Breast epithelium (tissue), 4 donors: ENCODE data around the gene SMAD6. TPM values are rescaled to one million over a fixed set of nuclear protein-coding genes. Genes with fewer than 3 reads are reported as not detected.

Source experiments
- DNase-seq, 2 donors: peaks; one replicate each; pipeline ENCODE4 v3.0.0-alpha.2; 2019; ENCODE audit warnings: low spot score in 2 of 2
- H3K27ac ChIP-seq, 2 donors: fragments of 200-600 bp; sonication (generic) in 1 of 2; one replicate each; pipeline ENCODE4 v1.5.1; 2016 to 2019; ENCODE audit warnings: mild to moderate bottlenecking in 1 of 2
- H3K27me3 ChIP-seq, 2 donors: fragments of 200-600 bp; sonication (generic) in 1 of 2; one replicate each; pipeline versions ENCODE4 v1.5.1 to v1.6.0; 2017 to 2019; ENCODE audit warnings: control low read depth in 1 of 2, mild to moderate bottlenecking in 1 of 2
- H3K36me3 ChIP-seq: fragments of 200-600 bp; one replicate; pipeline ENCODE4 v1.5.1; 2019
- H3K4me1 ChIP-seq, 2 donors: fragments of 200-600 bp; sonication (generic); one replicate each; pipeline ENCODE4 v1.5.1; 2016 to 2019; ENCODE audit warnings: control low read depth in 1 of 2
- H3K4me3 ChIP-seq, 3 donors: fragments of 200-600 bp; sonication (generic); 1 replicate in 2 of 3; 2 replicates in 1 of 3; pipeline ENCODE4 v1.5.1; 2016 to 2019; ENCODE audit warnings: mild to moderate bottlenecking in 3 of 3, moderate library complexity in 2 of 3
- H3K9me3 ChIP-seq, 2 donors: fragments of 200-600 bp; sonication (generic) in 1 of 2; one replicate each; pipeline ENCODE4 v1.5.1; 2016 to 2019; ENCODE audit warnings: control low read depth in 1 of 2
- POLR2A ChIP-seq: fragments of 450-650 bp; IDR thresholded peaks from one replicate; pipeline ENCODE4 v1.6.1; 2016; ENCODE audit warnings: antibody characterized with exemption, mild to moderate bottlenecking, moderate library complexity
- POLR2AphosphoS5 ChIP-seq, 3 donors: sonication (generic); formaldehyde crosslinking; IDR thresholded peaks; one replicate each; pipeline ENCODE4 v1.6.1; 2017; ENCODE audit warnings: antibody characterized with exemption in 3 of 3
- intact Hi-C: fragments of 100-400 bp; cut with DNase I; formaldehyde crosslinking; loops from one replicate; pipeline ENCODE4 v1.15.1; 2023; ENCODE audit warnings: low total_unique reads
- total RNA-seq, 3 donors: library from RNA; depleted of rRNA; stranded (reverse); fragments of >200 nt; gene quantifications; one replicate each; pipeline ENCODE4 v1.1.0, GENCODE V29; 2016
- TF ChIP-seq, protein P1 (sequence below), 3 donors: fragments of 450-650 bp; IDR thresholded peaks; one replicate each; pipeline ENCODE4 v1.5.1; 2016 to 2017; ENCODE audit warnings: antibody characterized with exemption in 3 of 3, mild to moderate bottlenecking in 3 of 3, moderate library complexity in 3 of 3

SMAD6 gene
- total RNA-seq, 3 donors from 2014 or later, result 7.6 to 22.6 (median 13.4) TPM

DNA sequence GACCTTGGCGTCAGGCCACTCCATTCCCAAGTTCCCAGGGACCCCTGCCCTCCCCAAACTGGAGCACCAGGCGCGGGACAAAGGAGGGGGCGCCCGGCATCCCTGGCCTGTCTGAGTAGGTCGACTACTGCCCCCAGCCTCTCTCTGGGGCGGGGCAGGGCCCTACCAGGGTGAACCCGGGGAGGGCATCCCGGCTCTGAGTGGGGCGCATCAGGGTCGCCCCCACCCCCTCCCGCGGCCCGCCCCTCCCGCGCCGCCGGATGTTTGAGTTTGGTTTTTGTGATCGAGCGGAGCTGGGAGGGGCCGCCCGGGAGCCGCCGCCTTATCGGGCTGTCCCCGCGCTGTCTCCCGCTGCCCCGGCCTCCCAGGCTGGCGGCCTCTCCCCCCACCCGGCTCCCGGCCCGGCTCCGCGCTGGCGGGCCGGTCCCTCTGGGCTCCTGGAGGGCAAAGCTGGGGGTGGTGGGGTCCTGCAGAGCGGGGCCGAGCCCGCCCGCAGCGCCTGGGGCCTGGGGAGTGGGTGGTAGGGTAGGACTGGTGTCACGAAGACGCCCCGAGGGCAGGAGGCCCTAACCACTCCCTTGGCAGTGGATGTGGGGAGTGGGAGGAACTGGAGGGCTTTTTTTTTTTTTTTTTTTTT, 47.2 kb upstream of the SMAD6 start:
- H3K36me3 ChIP-seq, result no peaks in the 10 kb centered on the region
- H3K27ac ChIP-seq, result peak overlapping the region; percentile 52 to 54
- no peaks in the 10 kb centered on the region for H3K9me3 ChIP-seq
- no peak for TF ChIP-seq POLR2AphosphoS5 (IDR thresholded peaks at IDR 0.05)
- TF ChIP-seq POLR2A, result no peak
- TF ChIP-seq, protein P1, sequence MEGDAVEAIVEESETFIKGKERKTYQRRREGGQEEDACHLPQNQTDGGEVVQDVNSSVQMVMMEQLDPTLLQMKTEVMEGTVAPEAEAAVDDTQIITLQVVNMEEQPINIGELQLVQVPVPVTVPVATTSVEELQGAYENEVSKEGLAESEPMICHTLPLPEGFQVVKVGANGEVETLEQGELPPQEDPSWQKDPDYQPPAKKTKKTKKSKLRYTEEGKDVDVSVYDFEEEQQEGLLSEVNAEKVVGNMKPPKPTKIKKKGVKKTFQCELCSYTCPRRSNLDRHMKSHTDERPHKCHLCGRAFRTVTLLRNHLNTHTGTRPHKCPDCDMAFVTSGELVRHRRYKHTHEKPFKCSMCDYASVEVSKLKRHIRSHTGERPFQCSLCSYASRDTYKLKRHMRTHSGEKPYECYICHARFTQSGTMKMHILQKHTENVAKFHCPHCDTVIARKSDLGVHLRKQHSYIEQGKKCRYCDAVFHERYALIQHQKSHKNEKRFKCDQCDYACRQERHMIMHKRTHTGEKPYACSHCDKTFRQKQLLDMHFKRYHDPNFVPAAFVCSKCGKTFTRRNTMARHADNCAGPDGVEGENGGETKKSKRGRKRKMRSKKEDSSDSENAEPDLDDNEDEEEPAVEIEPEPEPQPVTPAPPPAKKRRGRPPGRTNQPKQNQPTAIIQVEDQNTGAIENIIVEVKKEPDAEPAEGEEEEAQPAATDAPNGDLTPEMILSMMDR (IDR thresholded peaks at IDR 0.05), result no peak
- H3K4me3 ChIP-seq, result peak overlapping the region; percentile 32 to 64 (median 42)
- H3K27me3 ChIP-seq, result no peaks in the 10 kb centered on the region
- no peak for DNase-seq
- no peaks in the 10 kb centered on the region for H3K4me1 ChIP-seq
- intact Hi-C loops, result no loop called here

- intact Hi-C loops, result no loop called here
- Histone ChIP-seq H3K27me3 (no peaks in the 10 kb centered on the region), H3K27ac (no peak overlapping the region), H3K9me3 (no peaks in the 10 kb centered on the region), H3K36me3 (no peaks in the 10 kb centered on the region), H3K4me1 (no peaks in the 10 kb centered on the region), H3K4me3 (no peak overlapping the region)
- DNase-seq, result no peak
- TF ChIP-seq POLR2A (no peak), POLR2AphosphoS5 (IDR thresholded peaks at IDR 0.05) (no peak)
- TF ChIP-seq, protein P1 (IDR thresholded peaks at IDR 0.05), result no peak
Observed at GRCh38 chr15:66655511-66655910, 46.5 kb upstream of the SMAD6 start.

DNA sequence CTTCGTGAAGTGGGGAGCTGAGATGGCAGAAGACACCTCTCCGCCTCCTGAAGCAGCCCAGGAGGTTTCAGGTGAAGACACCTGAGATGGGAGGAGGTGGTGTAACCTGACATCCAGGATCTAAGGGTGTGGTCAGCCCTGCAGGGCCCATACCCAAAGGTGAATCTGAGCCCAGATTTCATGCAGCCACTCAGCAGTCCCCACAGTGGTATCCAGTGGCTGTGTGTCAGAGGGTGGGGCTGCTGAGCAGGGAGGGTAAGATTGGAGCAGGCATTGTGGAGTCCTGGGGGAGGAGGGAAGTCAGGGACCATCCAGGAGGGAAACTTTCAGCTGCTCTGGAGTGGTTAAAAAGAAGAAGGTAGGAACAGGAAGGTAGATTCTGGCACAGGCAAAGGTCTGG, 46.0 kb upstream of the SMAD6 start:
- Histone ChIP-seq H3K36me3 (no peaks in the 10 kb centered on the region), H3K9me3 (no peaks in the 10 kb centered on the region), H3K4me3 (no peak overlapping the region), H3K27ac (no peak overlapping the region), H3K4me1 (no peaks in the 10 kb centered on the region), H3K27me3 (no peaks in the 10 kb centered on the region)
- no peak for DNase-seq
- intact Hi-C loops, result no loop called here
- no peak for TF ChIP-seq POLR2AphosphoS5 (IDR thresholded peaks at IDR 0.05)
- TF ChIP-seq, protein P1 (IDR thresholded peaks at IDR 0.05), result no peak
- no peak for TF ChIP-seq POLR2A

GRCh38 chr15:66657185-66658020, 44.6 kb upstream of the SMAD6 start:
- TF ChIP-seq POLR2A (no peak), POLR2AphosphoS5 (IDR thresholded peaks at IDR 0.05) (no peak)
- TF ChIP-seq, protein P1 (IDR thresholded peaks at IDR 0.05), result no peak
- no peak overlapping the region for H3K27ac ChIP-seq

GRCh38 chr15:66658044-66658443, 44.0 kb upstream of the SMAD6 start:
- intact Hi-C loops, result no loop called here
- TF ChIP-seq POLR2AphosphoS5 (IDR thresholded peaks at IDR 0.05) (no peak), POLR2A (no peak)
- TF ChIP-seq, protein P1 (IDR thresholded peaks at IDR 0.05), result no peak
- Histone ChIP-seq H3K36me3 (no peaks in the 10 kb centered on the region), H3K4me1 (no peaks in the 10 kb centered on the region), H3K4me3 (no peak overlapping the region), H3K9me3 (no peaks in the 10 kb centered on the region), H3K27me3 (no peaks in the 10 kb centered on the region), H3K27ac (no peak overlapping the region)
- no peak for DNase-seq

More at GRCh38 chr15:66657185-66658020, 44.6 kb upstream of the SMAD6 start:
- H3K36me3 ChIP-seq, result no peaks in the 10 kb centered on the region
- H3K27me3 ChIP-seq, result no peaks in the 10 kb centered on the region
- no peaks in the 10 kb centered on the region for H3K9me3 ChIP-seq
- H3K4me3 ChIP-seq, result no peak overlapping the region
- intact Hi-C loops, result no loop called here
- no peaks in the 10 kb centered on the region for H3K4me1 ChIP-seq
- DNase-seq, result no peak
